ENCODE measurements around the gene RAB4B. TPM values are rescaled to one million over a fixed set of nuclear protein-coding genes. Genes with fewer than 3 reads are reported as not detected.
A peak's percentile ranks its signal among the peaks of the same experiment; 100 is the strongest.
"Not testable (repeated sequence)": the region's sequence is repeated elsewhere in the genome, so short reads cannot be mapped to it uniquely, and the experiment has no call there.

Gene RAB4B
- total RNA-seq, 3 donors from 2014 or later = 21.6 to 28.2 (median 22.1) TPM

GRCh38 chr19:40819479-40820234, 41.6 kb downstream of the RAB4B start:
- TF ChIP-seq, protein P1, sequence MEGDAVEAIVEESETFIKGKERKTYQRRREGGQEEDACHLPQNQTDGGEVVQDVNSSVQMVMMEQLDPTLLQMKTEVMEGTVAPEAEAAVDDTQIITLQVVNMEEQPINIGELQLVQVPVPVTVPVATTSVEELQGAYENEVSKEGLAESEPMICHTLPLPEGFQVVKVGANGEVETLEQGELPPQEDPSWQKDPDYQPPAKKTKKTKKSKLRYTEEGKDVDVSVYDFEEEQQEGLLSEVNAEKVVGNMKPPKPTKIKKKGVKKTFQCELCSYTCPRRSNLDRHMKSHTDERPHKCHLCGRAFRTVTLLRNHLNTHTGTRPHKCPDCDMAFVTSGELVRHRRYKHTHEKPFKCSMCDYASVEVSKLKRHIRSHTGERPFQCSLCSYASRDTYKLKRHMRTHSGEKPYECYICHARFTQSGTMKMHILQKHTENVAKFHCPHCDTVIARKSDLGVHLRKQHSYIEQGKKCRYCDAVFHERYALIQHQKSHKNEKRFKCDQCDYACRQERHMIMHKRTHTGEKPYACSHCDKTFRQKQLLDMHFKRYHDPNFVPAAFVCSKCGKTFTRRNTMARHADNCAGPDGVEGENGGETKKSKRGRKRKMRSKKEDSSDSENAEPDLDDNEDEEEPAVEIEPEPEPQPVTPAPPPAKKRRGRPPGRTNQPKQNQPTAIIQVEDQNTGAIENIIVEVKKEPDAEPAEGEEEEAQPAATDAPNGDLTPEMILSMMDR (IDR thresholded peaks at IDR 0.05) = peak; percentile 75 to 95 (median 86)
- DNase-seq (ENCODE audit: low spot score in 2 of 2); H3K36me3 ChIP-seq; H3K9me3 ChIP-seq; H3K27me3 ChIP-seq; H3K4me1 ChIP-seq; H3K4me3 ChIP-seq: not testable (repeated sequence)
- peak overlapping the region; percentile 61 to 62 for H3K27ac ChIP-seq
- intact Hi-C loops (cut with DNase I; ENCODE audit: low total_unique reads) = loop anchor here (10.0 kb wide), 1 partner anchor 155 kb away; no protein-coding TSS in a partner anchor

- DNase-seq (ENCODE audit: low spot score in 2 of 2) = no peak
- Histone ChIP-seq H3K9me3 (no peaks in the 10 kb centered on the region), H3K4me3 (no peak overlapping the region), H3K36me3 (no peaks in the 10 kb centered on the region), H3K4me1 (no peaks in the 10 kb centered on the region), H3K27ac (no peak overlapping the region), H3K27me3 (no peaks in the 10 kb centered on the region)
- TF ChIP-seq POLR2AphosphoS5 (IDR thresholded peaks at IDR 0.05) (no peak), POLR2A (IDR thresholded peaks at IDR 0.05) (no peak)
- TF ChIP-seq, protein P1 (IDR thresholded peaks at IDR 0.05) = no peak
- intact Hi-C loops (cut with DNase I; ENCODE audit: low total_unique reads) = no loop called here
Measured at GRCh38 chr19:40822161-40822560, 44.1 kb downstream of the RAB4B start.

DNA sequence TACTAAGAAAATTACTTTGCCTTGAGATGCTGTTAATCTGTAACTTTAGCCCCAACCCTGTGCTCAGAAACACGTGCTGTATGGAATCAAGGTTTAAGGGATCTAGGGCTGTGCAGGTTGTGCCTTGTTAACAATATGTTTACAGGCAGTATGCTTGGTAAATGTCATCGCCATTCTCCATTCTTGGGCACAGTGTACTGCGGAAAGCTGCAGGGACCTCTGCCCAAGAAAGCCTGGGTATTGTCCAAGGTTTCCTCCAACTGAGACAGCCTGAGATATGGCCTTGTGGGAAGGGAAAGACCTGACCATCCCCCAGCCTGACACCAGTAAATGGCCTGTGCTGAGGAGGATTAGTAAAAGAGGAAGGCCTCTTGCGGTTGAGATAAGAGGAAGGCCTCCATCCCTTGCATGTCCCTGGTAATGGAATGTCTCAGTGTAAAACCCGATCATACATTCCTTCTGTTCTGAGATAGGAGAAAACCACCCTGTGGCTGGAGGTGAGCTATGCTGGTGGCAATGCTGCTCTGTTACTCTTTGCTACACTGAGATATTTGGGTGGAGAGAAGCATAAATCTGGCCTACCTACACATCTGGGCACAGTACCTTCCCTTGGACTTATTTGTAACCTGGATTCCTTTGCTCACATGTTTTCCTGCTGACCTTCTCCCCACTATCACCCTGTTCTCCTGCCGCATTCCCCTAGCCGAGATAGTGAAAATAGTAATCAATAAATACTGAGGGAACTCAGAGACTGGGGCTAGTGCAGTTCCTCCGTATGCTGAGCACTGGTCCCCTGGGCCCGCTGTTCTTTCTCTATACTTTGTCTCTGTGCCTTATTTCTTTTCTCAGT, 44.9 kb downstream of the RAB4B start:
- H3K4me3 ChIP-seq; H3K4me1 ChIP-seq; DNase-seq (ENCODE audit: low spot score in 2 of 2); H3K27ac ChIP-seq; intact Hi-C loops (cut with DNase I; ENCODE audit: low total_unique reads); H3K9me3 ChIP-seq; H3K36me3 ChIP-seq; H3K27me3 ChIP-seq: not testable (repeated sequence)

DNA sequence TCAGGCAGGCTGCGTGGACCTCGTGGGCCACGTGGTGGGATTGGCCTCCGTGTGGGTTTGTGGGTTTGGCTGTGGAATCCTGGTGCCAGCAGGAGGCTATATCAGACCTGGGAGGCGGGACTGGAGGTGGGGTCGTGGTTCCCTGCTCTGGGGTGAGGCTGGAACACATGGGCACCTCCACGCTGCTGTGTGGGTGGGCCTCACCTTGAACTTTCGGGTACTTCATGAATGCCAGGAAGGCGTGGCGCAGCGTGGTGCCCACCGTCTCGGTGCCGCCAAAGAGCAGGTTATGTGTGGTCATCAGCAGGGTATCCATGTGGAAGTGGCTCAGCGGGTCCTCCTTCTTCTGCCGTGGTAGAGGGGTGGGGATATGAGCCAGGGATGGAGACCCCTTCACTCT, 46.9 kb downstream of the RAB4B start:
- DNase-seq (ENCODE audit: low spot score in 2 of 2); intact Hi-C loops (cut with DNase I; ENCODE audit: low total_unique reads); H3K4me3 ChIP-seq; H3K27me3 ChIP-seq; H3K4me1 ChIP-seq; H3K9me3 ChIP-seq; H3K27ac ChIP-seq; H3K36me3 ChIP-seq: not testable (repeated sequence)

DNA sequence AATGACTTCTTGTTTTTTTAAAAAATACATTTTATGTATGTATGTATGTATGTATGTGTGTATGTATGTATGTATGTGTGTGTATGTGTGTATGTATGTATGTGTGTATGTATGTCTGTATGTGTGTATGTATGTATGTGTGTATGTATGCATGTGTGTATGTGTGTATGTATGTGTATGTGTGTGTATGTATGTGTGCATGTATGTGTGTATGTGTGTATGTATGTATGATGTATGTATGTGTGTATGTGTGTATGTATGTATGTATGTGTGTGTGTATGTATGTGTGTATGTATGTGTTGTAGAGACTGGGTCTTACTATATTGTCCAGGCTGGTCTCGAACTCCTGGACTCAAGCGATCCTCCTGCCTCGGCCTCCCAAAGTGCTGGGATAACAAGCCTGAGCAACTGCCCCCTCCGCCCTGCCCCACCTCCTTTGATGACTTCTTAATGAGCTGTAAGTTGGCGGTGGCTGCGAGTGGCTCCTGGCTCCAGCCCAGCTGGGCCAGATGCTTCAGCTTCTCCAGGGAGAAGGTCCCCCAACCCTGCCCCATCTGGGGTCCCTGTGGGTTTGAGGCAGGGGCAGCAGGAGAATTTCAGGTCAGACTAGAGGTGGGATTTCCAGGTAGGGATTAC, 47.5 kb downstream of the RAB4B start:
- H3K27ac ChIP-seq; H3K4me1 ChIP-seq; H3K36me3 ChIP-seq; H3K27me3 ChIP-seq; H3K4me3 ChIP-seq; intact Hi-C loops (cut with DNase I; ENCODE audit: low total_unique reads); H3K9me3 ChIP-seq; DNase-seq (ENCODE audit: low spot score in 2 of 2): not testable (repeated sequence)

- H3K4me1 ChIP-seq; H3K27me3 ChIP-seq; H3K4me3 ChIP-seq; DNase-seq (ENCODE audit: low spot score in 2 of 2); H3K36me3 ChIP-seq; intact Hi-C loops (cut with DNase I; ENCODE audit: low total_unique reads); H3K9me3 ChIP-seq; H3K27ac ChIP-seq: not testable (repeated sequence)
Measured at GRCh38 chr19:40826312-40826698, 48.3 kb downstream of the RAB4B start.

DNA sequence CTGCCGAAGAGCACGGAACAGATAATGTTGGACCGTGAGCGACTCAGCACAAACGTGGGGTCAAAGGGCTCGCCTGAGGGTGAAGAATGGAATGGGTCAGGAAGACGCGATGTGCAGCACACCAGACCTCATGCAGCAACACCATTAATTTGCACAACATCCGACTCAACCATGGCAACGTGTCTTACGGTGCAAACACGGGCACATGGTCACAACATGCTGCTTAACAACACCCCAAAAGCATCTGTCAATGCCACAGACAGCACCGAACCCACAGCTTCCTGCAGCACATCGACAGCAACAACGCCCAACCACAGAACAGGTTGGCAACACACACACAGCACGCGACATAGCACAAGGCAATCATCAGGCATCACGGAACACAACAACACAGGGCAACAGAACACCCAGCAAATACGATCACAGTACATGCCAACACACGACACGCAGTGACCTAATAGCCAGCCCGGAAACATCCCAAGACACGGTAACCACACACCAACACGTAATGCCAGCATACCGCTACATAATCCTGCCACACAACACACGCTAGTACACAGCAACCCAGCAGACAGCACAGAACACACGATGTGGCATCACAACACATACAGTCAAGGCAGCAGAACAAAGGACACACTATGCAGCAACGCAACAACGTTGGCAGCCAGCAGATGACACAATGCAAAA, 48.8 kb downstream of the RAB4B start:
- intact Hi-C loops (cut with DNase I; ENCODE audit: low total_unique reads); H3K9me3 ChIP-seq; H3K4me1 ChIP-seq; H3K27ac ChIP-seq; H3K27me3 ChIP-seq; DNase-seq (ENCODE audit: low spot score in 2 of 2); H3K4me3 ChIP-seq; H3K36me3 ChIP-seq: not testable (repeated sequence)
